ENCODE results near the gene USH2A.

- TF ChIP-seq POLR2A (IDR thresholded peaks at IDR 0.05) = no peak
- TF ChIP-seq, protein P1, sequence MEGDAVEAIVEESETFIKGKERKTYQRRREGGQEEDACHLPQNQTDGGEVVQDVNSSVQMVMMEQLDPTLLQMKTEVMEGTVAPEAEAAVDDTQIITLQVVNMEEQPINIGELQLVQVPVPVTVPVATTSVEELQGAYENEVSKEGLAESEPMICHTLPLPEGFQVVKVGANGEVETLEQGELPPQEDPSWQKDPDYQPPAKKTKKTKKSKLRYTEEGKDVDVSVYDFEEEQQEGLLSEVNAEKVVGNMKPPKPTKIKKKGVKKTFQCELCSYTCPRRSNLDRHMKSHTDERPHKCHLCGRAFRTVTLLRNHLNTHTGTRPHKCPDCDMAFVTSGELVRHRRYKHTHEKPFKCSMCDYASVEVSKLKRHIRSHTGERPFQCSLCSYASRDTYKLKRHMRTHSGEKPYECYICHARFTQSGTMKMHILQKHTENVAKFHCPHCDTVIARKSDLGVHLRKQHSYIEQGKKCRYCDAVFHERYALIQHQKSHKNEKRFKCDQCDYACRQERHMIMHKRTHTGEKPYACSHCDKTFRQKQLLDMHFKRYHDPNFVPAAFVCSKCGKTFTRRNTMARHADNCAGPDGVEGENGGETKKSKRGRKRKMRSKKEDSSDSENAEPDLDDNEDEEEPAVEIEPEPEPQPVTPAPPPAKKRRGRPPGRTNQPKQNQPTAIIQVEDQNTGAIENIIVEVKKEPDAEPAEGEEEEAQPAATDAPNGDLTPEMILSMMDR (IDR thresholded peaks at IDR 0.05) = no peak
Measured at GRCh38 chr1:215635827-215636226, 787.4 kb downstream of the USH2A start.

All from adrenal gland (tissue), 5 donors.